ENCODE results near the gene PIWIL1.

Gene PIWIL1

GRCh38 chr12:130351326-130351725 lies 13.6 kb downstream of the PIWIL1 start:
- Histone ChIP-seq H3K9me2 (replicated peaks; ENCODE audit: insufficient read depth, low read length) (no peaks in the 10 kb centered on the region), H2AFZ (ENCODE audit: low read depth, low read length, severe bottlenecking) (no peak overlapping the region), H3K27me3 (ENCODE audit: low read length) (no peaks in the 10 kb centered on the region), H3K4me3 (ENCODE audit: insufficient read depth, low read length, poor library complexity, severe bottlenecking) (no peak overlapping the region), H3K9me3 (ENCODE audit: insufficient read depth, low read length) (no peaks in the 10 kb centered on the region), H3K9ac (ENCODE audit: low read length) (no peak overlapping the region), H3K79me2 (ENCODE audit: insufficient read depth, low read length) (no peaks in the 10 kb centered on the region), H3K4me2 (ENCODE audit: low read depth, low read length, poor library complexity, severe bottlenecking) (no peak overlapping the region), H3K27ac (ENCODE audit: low read depth, low read length) (no peak overlapping the region), H3F3A (ENCODE audit: insufficient read depth) (no peaks in the 10 kb centered on the region), H4K20me1 (ENCODE audit: low read depth, low read length) (no peaks in the 10 kb centered on the region), H3K36me3 (ENCODE audit: low read length) (no peaks in the 10 kb centered on the region)
- TF ChIP-seq CTCF (IDR thresholded peaks at IDR 0.05; ENCODE audit: insufficient read depth, low read length, poor library complexity, severe bottlenecking) (no peak), EZH2phosphoT487 (conservative IDR thresholded peaks at IDR 0.05; ENCODE audit: low read length) (no peak)

GRCh38 chr12:130353081-130353480 lies 15.4 kb downstream of the PIWIL1 start:
- H3F3A ChIP-seq (ENCODE audit: insufficient read depth): no peaks in the 10 kb centered on the region
- H2AFZ ChIP-seq (ENCODE audit: low read depth, low read length, severe bottlenecking): no peak overlapping the region

GRCh38 chr12:130354407-130354806 lies 16.7 kb downstream of the PIWIL1 start:
- no peak overlapping the region for H3K4me3 ChIP-seq (ENCODE audit: insufficient read depth, low read length, poor library complexity, severe bottlenecking)
- H4K20me1 ChIP-seq (ENCODE audit: low read depth, low read length): no peaks in the 10 kb centered on the region
- no peak overlapping the region for H3K4me2 ChIP-seq (ENCODE audit: low read depth, low read length, poor library complexity, severe bottlenecking)
- no peaks in the 10 kb centered on the region for H3K79me2 ChIP-seq (ENCODE audit: insufficient read depth, low read length)
- H3K27ac ChIP-seq (ENCODE audit: low read depth, low read length): no peak overlapping the region
- TF ChIP-seq EZH2phosphoT487 (conservative IDR thresholded peaks at IDR 0.05; ENCODE audit: low read length) (no peak), CTCF (IDR thresholded peaks at IDR 0.05; ENCODE audit: insufficient read depth, low read length, poor library complexity, severe bottlenecking) (no peak)
- H3F3A ChIP-seq (ENCODE audit: insufficient read depth): no peaks in the 10 kb centered on the region
- no peak overlapping the region for H3K9ac ChIP-seq (ENCODE audit: low read length)
- H2AFZ ChIP-seq (ENCODE audit: low read depth, low read length, severe bottlenecking): no peak overlapping the region
- no peaks in the 10 kb centered on the region for H3K9me2 ChIP-seq (replicated peaks; ENCODE audit: insufficient read depth, low read length)
- no peaks in the 10 kb centered on the region for H3K9me3 ChIP-seq (ENCODE audit: insufficient read depth, low read length)
- H3K27me3 ChIP-seq (ENCODE audit: low read length): no peaks in the 10 kb centered on the region
- no peaks in the 10 kb centered on the region for H3K36me3 ChIP-seq (ENCODE audit: low read length)

More at GRCh38 chr12:130353081-130353480, 15.4 kb downstream of the PIWIL1 start:
- no peaks in the 10 kb centered on the region for H3K9me3 ChIP-seq (ENCODE audit: insufficient read depth, low read length)
- H3K4me3 ChIP-seq (ENCODE audit: insufficient read depth, low read length, poor library complexity, severe bottlenecking): no peak overlapping the region
- H3K36me3 ChIP-seq (ENCODE audit: low read length): no peaks in the 10 kb centered on the region
- H3K27me3 ChIP-seq (ENCODE audit: low read length): no peaks in the 10 kb centered on the region
- H4K20me1 ChIP-seq (ENCODE audit: low read depth, low read length): no peaks in the 10 kb centered on the region
- no peak for TF ChIP-seq CTCF (IDR thresholded peaks at IDR 0.05; ENCODE audit: insufficient read depth, low read length, poor library complexity, severe bottlenecking)
- TF ChIP-seq EZH2phosphoT487 (conservative IDR thresholded peaks at IDR 0.05; ENCODE audit: low read length): no peak
- no peaks in the 10 kb centered on the region for H3K79me2 ChIP-seq (ENCODE audit: insufficient read depth, low read length)
- no peak overlapping the region for H3K4me2 ChIP-seq (ENCODE audit: low read depth, low read length, poor library complexity, severe bottlenecking)
- H3K27ac ChIP-seq (ENCODE audit: low read depth, low read length): no peak overlapping the region
- no peak overlapping the region for H3K9ac ChIP-seq (ENCODE audit: low read length)
- no peaks in the 10 kb centered on the region for H3K9me2 ChIP-seq (replicated peaks; ENCODE audit: insufficient read depth, low read length)

Data from SU-DHL-6 (cell line).